IgD-negative memory B cell (primary cell): ENCODE results near the gene PHLDB3. TPM values are rescaled to one million over a fixed set of nuclear protein-coding genes. Genes with fewer than 3 reads are reported as not detected.
"Not testable (repeated sequence)": the region's sequence is repeated elsewhere in the genome, so short reads cannot be mapped to it uniquely, and the experiment has no call there.

Experiments
- H3K27ac Mint-ChIP-seq, 3 donors: one replicate each; pipeline ENCODE4 v1.8.0; 2020 to 2022; ENCODE audit warnings: mild to moderate bottlenecking in 3 of 3, mixed read lengths in 3 of 3, moderate library complexity in 1 of 3
- H3K27me3 Mint-ChIP-seq: one replicate; pipeline ENCODE4 v1.8.0; 2021; ENCODE audit warnings: mixed read lengths
- H3K36me3 Mint-ChIP-seq: one replicate; pipeline ENCODE4 v1.8.0; 2020; ENCODE audit warnings: mild to moderate bottlenecking, mixed read lengths
- H3K4me1 Mint-ChIP-seq, 3 donors: one replicate each; pipeline ENCODE4 v1.8.0; 2020 to 2022; ENCODE audit warnings: mixed read lengths in 3 of 3, mild to moderate bottlenecking in 1 of 3
- H3K4me3 Mint-ChIP-seq, 4 donors: one replicate each; pipeline ENCODE4 v1.8.0; 2020 to 2022; ENCODE audit warnings: mild to moderate bottlenecking in 4 of 4, mixed read lengths in 4 of 4, moderate library complexity in 3 of 4
- H3K9me3 Mint-ChIP-seq, 3 donors: one replicate each; pipeline ENCODE4 v1.8.0; 2020 to 2021; ENCODE audit warnings: mixed read lengths in 3 of 3, mild to moderate bottlenecking in 1 of 3
- polyA plus RNA-seq: library from polyadenylated mRNA; unstranded; fragments of 300-500 nt; fragmentation: Illumina TruSeq; gene quantifications from one replicate; pipeline ENCODE4 v1.2.3, GENCODE V29; 2021

Gene PHLDB3
- polyA plus RNA-seq, 1 donor from 2014 or later = 6.8 TPM

DNA sequence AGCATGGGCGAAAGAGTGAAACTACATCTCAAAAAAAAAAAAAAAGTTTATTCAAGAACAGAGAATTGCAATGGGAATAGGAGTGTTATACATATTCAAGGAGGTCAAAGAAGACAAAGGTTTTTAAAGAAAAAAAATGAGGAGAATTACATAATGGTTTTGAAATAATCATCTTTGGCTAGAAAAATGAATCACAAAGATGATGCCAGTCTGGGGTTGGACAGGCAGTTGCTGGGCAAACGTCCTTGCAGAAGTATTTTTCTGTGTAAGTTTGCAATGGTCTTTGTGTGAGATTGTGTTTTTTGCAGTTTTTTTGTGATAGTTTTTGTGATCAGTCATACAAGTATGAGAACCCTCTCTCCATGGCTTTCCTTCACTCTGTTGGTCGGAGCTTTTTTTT, 62.8 kb downstream of the PHLDB3 start:
- H3K27ac Mint-ChIP-seq = peak overlapping the region in 2 of 3 donors; percentile 22 to 66
- H3K4me3 Mint-ChIP-seq = no peak overlapping the region
- no peaks in the 10 kb centered on the region for H3K36me3 Mint-ChIP-seq
- H3K27me3 Mint-ChIP-seq = no peaks in the 10 kb centered on the region
- H3K4me1 Mint-ChIP-seq = peaks cover 14 to 21% (median 20%) of the 10 kb centered on the region in 3 donors
- no peaks in the 10 kb centered on the region for H3K9me3 Mint-ChIP-seq

DNA sequence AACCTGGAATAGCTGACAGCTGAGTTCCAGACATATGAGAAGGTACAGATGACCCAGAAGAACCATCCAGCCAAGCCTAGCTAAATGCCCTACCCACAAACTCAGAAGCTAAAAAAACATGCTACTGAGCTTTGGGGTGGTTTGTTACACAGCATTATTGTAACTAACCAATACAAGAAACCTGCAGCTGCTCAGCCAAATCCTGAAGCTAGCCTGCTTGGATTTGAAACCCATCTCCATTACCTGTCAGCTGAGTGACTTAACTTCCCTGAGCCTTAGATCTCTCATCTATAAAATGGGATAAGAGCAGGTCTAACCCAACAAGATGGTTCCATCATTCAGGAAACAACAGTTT, 64.9 kb downstream of the PHLDB3 start:
- Mint-ChIP-seq H3K36me3 (peaks cover 2% of the 10 kb centered on the region), H3K9me3 (no peaks in the 10 kb centered on the region), H3K4me1 (peaks cover 18 to 22% (median 21%) of the 10 kb centered on the region in 3 donors), H3K27ac (peak overlapping the region; percentile 10 to 76 (median 34)), H3K27me3 (no peaks in the 10 kb centered on the region), H3K4me3 (peak overlapping the region in 2 of 4 donors; percentile 51 to 83)

DNA sequence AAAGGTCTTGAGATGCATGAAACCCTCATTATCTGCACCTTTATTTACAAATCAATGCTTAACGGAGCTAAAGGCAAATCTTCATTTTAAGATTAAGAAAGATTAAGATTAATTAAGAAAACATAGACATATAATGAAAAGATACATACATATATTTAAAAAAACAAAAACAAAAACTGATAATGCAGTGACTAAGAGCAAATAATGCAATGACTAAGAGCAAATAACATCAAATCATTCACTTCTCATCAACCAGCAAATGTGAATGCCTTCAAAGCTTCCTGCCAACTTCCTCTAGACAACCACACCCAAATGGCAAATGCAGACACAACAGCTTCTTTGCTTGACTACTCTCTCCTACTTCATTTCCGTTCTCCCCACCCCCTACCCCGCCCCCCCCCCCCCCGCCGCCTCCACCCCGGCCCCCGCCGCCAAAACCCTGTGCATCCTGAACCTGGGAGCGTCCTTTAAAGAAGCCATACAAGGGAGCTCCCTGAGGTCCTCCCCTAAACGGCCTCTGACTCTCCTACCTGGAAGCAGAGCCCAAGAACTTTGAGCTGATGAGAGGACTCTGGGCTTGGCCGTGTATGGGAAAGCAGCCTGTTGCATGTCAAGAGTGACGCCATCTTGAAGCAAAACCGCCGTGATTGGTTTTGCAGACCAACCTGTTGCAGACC, 65.4 kb downstream of the PHLDB3 start:
- Mint-ChIP-seq H3K27ac (peak overlapping the region; percentile 34 to 76 (median 59)), H3K4me3 (peak overlapping the region in 2 of 4 donors; percentile 51 to 83), H3K36me3 (peaks cover 2% of the 10 kb centered on the region), H3K4me1 (peaks cover 18 to 22% (median 21%) of the 10 kb centered on the region in 3 donors), H3K27me3 (no peaks in the 10 kb centered on the region), H3K9me3 (no peaks in the 10 kb centered on the region)

DNA sequence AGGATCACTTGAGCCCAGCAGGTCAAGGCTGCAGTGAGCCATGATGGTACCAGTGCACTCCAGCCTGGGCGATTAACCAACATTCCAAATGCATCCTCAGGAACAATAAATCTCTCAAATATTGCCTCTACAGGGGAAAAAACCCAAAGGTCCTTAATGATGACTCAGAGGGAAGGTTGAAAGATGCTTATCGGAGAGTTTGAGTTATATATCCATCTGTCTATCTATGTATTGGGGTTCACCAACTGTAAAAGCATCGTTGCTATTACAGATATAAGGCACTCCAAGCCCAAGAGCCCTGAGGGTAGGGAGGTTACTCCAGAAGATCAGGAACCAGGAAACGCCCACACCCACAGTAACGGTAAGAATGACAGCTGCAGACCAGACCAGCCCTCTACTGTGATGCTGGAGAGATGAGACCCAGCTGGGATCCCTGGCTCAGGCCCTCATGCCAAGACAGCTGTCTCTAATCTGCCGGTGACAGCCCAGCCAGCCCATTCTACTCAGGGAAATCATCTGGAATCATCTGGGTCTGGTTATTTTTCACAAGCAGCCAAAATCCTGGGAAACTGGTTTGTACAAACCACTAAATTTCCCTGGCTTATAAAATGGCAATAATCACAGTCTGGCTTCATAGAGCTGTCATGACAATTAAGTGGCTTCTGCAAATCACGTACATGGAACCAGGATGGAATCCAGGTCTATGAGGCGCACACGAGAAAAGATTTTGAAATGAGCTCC, 66.1 kb downstream of the PHLDB3 start:
- Mint-ChIP-seq H3K4me1 (peaks cover 18 to 20% (median 20%) of the 10 kb centered on the region in 3 donors), H3K27me3 (no peaks in the 10 kb centered on the region), H3K36me3 (peaks cover 2% of the 10 kb centered on the region), H3K9me3 (no peaks in the 10 kb centered on the region), H3K27ac (peak overlapping the region in 2 of 3 donors; percentile 76 to 78), H3K4me3 (peak overlapping the region in 2 of 4 donors; percentile 44 to 83)

DNA sequence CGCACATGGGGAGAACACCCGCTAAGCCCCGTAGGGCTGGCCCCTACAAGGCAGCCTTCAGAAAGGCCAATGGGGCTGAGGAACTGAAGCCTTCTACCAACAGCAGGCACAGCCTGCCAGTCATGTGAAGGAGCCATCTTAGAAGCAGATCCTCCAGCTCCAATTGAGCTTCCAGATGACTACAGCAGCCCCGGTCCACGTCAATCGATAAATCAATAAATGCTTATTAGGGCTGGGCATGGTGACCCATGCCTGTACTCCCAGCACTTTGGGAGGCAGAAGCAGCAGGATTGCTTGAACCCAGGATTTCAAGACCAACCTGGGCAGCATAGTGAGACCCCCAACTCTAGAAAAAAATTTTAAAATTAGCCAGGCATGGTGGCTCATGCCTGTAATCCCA, 66.8 kb downstream of the PHLDB3 start:
- H3K27ac Mint-ChIP-seq = no peak overlapping the region
- no peaks in the 10 kb centered on the region for H3K9me3 Mint-ChIP-seq
- peak overlapping the region in 1 of 4 donors; percentile 54 for H3K4me3 Mint-ChIP-seq
- H3K36me3 Mint-ChIP-seq = peaks cover 2% of the 10 kb centered on the region
- peaks cover 25 to 26% (median 26%) of the 10 kb centered on the region in 3 donors for H3K4me1 Mint-ChIP-seq
- no peaks in the 10 kb centered on the region for H3K27me3 Mint-ChIP-seq

DNA sequence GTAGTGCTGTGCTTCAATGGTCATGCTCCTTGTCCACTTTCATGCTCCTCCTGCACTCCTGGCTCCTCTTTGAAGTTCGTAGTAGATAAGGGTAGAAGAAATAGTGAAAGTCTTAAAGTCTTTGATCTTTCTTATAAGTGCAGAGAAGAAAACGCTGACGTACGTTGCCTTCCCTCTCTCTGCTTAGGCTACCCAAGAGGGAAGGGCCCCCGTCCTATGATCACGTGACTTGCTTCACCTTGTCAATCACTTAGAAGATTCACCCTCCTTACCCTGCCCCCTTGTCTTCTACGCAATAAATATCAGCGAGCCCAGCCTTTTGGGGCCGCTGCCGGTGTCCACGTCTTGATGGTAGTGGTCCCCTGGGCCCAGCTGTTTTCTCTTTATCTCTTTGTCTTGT, 67.3 kb downstream of the PHLDB3 start:
- not testable (repeated sequence) for H3K4me3 Mint-ChIP-seq, H3K27me3 Mint-ChIP-seq, H3K27ac Mint-ChIP-seq, H3K9me3 Mint-ChIP-seq, H3K36me3 Mint-ChIP-seq
- H3K4me1 Mint-ChIP-seq = peaks cover 26 to 27% (median 27%) of the 10 kb centered on the region in 3 donors

DNA sequence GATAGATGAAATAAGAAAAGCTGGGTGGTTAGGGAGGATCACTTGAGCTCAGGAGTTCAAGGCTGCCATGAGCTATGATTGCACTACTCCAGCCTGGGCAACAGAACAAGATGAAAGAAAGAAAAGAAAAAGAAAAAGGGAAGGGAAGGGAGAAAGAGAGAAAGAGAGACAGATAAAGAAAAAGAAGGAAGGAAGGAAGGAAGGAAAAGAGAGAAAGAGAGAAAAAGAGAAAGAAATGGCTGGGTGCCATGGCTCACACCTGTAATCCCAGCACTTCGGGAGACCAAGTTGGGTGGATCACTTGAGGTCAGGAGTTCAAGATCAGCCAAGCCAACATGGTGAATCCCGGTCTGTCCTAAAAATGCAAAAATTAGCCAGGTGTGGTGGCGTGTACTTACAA, 68.8 kb downstream of the PHLDB3 start:
- H3K4me3 Mint-ChIP-seq = peak overlapping the region in 1 of 4 donors; percentile 63
- no peaks in the 10 kb centered on the region for H3K27me3 Mint-ChIP-seq
- H3K27ac Mint-ChIP-seq = no peak overlapping the region
- peaks cover 21 to 30% (median 26%) of the 10 kb centered on the region in 3 donors for H3K4me1 Mint-ChIP-seq
- no peaks in the 10 kb centered on the region for H3K9me3 Mint-ChIP-seq
- peaks cover 2% of the 10 kb centered on the region for H3K36me3 Mint-ChIP-seq

DNA sequence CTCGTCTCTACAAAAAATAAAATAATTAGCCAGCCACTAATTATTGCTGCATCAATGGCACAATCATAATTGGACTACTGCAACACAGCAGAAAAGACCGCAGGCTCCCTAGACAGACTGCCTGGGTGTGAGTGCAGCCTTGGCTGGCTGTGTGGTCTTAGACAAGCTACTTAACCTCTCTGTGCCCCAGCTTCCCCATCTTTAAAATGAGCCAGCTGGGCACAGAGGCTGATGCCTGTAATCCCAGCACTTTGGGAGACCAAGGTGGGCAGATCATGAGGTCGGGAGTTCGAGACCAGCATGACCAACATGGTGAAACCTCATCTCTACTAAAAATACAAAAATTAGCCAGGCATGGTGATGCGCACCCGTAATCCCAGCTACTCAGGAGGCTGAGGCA, 70.9 kb downstream of the PHLDB3 start:
- Mint-ChIP-seq H3K9me3 (no peaks in the 10 kb centered on the region), H3K27ac (no peak overlapping the region), H3K36me3 (peaks cover 2% of the 10 kb centered on the region), H3K4me1 (peaks cover 18 to 30% (median 18%) of the 10 kb centered on the region in 3 donors), H3K27me3 (no peaks in the 10 kb centered on the region), H3K4me3 (no peak overlapping the region)

DNA sequence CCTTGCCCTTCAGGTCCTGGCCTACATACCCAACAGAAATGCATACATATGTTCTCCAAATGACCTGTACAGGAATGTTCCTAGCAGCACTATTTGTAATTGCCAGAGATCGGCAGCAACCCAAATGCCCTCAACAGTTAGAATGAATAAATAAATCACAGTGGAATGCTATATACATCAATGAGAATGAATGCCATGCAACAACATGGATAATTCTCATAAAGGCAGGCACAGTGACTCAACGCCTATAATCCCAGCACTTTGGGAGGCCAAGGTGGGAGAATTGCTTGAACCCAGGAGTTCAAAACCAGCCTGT, 71.2 kb downstream of the PHLDB3 start:
- H3K4me1 Mint-ChIP-seq = peaks cover 14 to 30% (median 14%) of the 10 kb centered on the region in 3 donors
- H3K27me3 Mint-ChIP-seq = no peaks in the 10 kb centered on the region
- no peaks in the 10 kb centered on the region for H3K9me3 Mint-ChIP-seq
- peaks cover 2% of the 10 kb centered on the region for H3K36me3 Mint-ChIP-seq
- H3K4me3 Mint-ChIP-seq = no peak overlapping the region
- peak overlapping the region in 1 of 3 donors; percentile 85 for H3K27ac Mint-ChIP-seq

DNA sequence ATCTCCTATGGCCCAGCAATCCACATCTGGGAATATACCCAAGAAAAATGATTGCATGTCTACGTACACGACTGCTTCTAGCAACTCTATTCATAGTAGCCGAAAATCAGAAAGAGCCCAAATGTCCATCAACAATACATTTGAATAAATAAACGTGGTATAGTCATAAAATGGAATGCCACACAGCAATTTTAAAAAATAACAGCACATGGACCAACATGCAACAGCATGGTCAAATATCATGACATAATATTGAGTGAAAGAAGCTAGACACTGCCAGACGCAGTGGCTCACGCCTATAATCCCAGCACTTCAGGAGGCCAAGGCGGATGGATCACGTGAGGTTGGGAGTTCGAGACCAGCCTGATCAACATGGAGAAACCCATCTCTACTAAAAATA, 73.6 kb downstream of the PHLDB3 start:
- Mint-ChIP-seq H3K9me3 (no peaks in the 10 kb centered on the region), H3K4me3 (no peak overlapping the region), H3K27ac (peak overlapping the region in 2 of 3 donors; percentile 7 to 23), H3K27me3 (no peaks in the 10 kb centered on the region), H3K4me1 (peaks cover 13 to 33% (median 13%) of the 10 kb centered on the region in 3 donors), H3K36me3 (peaks cover 2% of the 10 kb centered on the region)

DNA sequence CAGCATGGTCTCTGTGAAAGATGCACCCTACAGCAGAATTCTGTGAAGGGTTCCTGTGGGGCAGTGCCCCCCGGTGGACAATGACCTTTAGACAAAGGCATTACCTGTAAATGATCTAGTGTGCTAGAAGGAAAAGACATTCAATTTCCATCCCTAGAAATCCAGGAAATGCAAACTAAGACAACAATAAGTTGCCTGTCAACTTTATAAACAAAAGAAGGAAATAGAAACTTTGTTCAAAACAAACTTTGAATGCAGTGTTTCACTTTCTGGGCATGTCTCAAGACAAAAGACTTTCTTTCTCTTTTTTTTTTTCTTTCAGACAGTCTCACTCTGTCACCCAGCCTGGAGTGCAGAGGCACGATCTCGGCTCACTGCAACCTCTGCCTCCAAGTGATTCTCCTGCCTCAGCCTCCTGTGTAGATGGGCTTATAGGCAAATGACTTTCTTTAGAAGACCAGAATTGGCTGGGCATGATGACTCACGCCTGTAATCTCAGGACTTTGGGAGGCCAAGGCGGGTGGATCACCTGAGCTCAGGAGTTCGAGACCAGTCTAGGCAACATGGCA, 74.3 kb downstream of the PHLDB3 start:
- H3K4me1 Mint-ChIP-seq = peaks cover 9 to 33% (median 15%) of the 10 kb centered on the region in 3 donors
- H3K36me3 Mint-ChIP-seq = no peaks in the 10 kb centered on the region
- H3K9me3 Mint-ChIP-seq = no peaks in the 10 kb centered on the region
- no peak overlapping the region for H3K27ac Mint-ChIP-seq
- H3K27me3 Mint-ChIP-seq = no peaks in the 10 kb centered on the region
- H3K4me3 Mint-ChIP-seq = peak overlapping the region in 1 of 4 donors; percentile 37

DNA sequence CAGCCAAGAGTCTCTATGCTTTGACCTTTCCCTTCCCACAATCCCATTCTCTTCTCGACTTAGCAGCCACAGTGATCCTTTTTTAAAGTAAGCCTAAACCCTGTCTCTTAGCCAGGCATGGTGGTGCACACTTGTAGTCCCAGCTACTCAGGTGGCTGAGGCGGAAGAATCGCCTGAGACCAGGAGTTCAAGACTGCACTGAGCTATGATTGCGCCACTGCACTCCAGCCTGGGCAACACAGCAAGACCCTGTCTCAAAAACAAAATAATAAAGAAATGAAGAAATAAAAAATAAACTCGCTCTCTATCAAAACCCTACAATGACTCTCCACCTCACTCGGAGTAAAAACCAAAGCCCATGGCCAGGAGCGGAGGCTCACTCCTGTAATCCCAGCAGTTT, 75.2 kb downstream of the PHLDB3 start:
- peaks cover 9 to 33% (median 15%) of the 10 kb centered on the region in 3 donors for H3K4me1 Mint-ChIP-seq
- no peaks in the 10 kb centered on the region for H3K27me3 Mint-ChIP-seq
- peak overlapping the region in 1 of 4 donors; percentile 71 for H3K4me3 Mint-ChIP-seq
- H3K36me3 Mint-ChIP-seq = no peaks in the 10 kb centered on the region
- no peaks in the 10 kb centered on the region for H3K9me3 Mint-ChIP-seq
- H3K27ac Mint-ChIP-seq = no peak overlapping the region

DNA sequence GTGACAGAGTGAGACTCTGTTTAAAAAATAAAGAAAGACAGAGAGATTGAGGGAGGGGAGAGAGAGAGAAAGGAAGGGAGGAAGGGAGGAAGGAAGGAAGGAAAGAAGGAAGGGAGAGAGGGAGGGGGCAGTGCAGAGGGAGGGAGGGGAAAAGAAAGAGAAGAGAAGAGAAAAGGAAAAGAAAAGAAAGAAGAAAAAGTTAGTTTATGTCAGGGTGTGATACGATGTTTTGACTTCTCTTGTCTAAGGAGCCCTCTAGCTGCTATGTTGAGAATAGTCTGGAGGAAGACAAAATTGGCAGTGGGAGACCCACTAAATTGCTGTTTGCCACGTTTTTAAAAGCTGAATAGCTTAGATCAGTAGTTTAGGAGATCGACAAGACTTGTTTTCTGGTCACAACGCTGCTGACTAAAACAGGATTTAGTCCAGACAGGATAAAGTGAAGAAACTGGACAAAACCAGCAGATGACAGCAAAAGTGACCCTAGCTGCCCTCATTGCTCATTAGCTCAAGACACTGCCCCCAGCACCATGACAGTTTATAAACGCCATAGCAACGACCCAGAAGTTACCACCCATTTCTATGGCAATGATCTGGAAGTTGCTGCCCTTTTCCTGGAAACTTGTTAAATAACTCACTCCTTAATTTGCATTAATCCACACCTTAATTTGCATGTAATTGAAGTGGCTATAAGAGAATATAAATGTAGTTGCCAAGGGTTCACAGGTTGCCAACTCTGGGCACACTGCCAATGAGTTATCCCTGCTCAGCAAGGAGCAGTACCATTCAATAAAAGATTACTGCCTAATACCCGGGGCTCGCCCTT, 78.8 kb downstream of the PHLDB3 start:
- H3K27ac Mint-ChIP-seq = peak overlapping the region in 1 of 3 donors; percentile 35
- H3K4me1 Mint-ChIP-seq = peaks cover 0 to 24% (median 9%) of the 10 kb centered on the region in 3 donors
- H3K27me3 Mint-ChIP-seq = peaks cover 5% of the 10 kb centered on the region
- no peaks in the 10 kb centered on the region for H3K36me3 Mint-ChIP-seq
- H3K4me3 Mint-ChIP-seq = no peak overlapping the region
- no peaks in the 10 kb centered on the region for H3K9me3 Mint-ChIP-seq
